Cardiac muscle cell (in vitro differentiated cells and primary cell): Measurements from ENCODE around the gene MANEAL. TPM values are rescaled to one million over a fixed set of nuclear protein-coding genes. Genes with fewer than 3 reads are reported as not detected.
A peak's percentile ranks its signal among the peaks of the same experiment; 100 is the strongest.

Experiments
- DNase-seq, 2 donors: peaks; one replicate each; pipeline versions ENCODE4 v3.0.0 to v3.0.0-alpha.2; 2010 to 2017; ENCODE audit warnings: low read depth in 1 of 2, low spot score in 1 of 2
- H3K27ac ChIP-seq: fragments of 200-600 bp; sonication (generic); 2 replicates; pipeline ENCODE4 v1.5.1; 2016
- H3K27me3 ChIP-seq: fragments of 200-600 bp; sonication (generic); 2 replicates; pipeline ENCODE4 v1.6.0; 2016; ENCODE audit warnings: control low read depth
- H3K36me3 ChIP-seq: fragments of 200-600 bp; sonication (generic); 2 replicates; pipeline ENCODE4 v1.5.1; 2016; ENCODE audit warnings: control low read depth
- H3K4me1 ChIP-seq: fragments of 200-600 bp; sonication (generic); 2 replicates; pipeline ENCODE4 v1.8.1; 2017; ENCODE audit warnings: low read depth, mild to moderate bottlenecking, mixed run types
- H3K4me3 ChIP-seq: fragments of 200-600 bp; sonication (generic); 2 replicates; pipeline ENCODE4 v1.5.1; 2016; ENCODE audit warnings: mild to moderate bottlenecking
- H3K9me3 ChIP-seq: fragments of 200-600 bp; sonication (generic); 2 replicates; pipeline ENCODE4 v1.5.1; 2017; ENCODE audit warnings: low read depth, mild to moderate bottlenecking, control low read depth
- polyA plus RNA-seq: library from polyadenylated mRNA; unstranded; fragments of >200 nt; fragmentation: Nextera tagmentation; extraction: Ambion mirVana; gene quantifications from 2 replicates; pipeline ENCODE4 v1.2.1, GENCODE V29; 2016
- total RNA-seq: library from RNA; depleted of rRNA; stranded (reverse); fragments of >200 nt; gene quantifications from 2 replicates; pipeline ENCODE4 v1.2.3, GENCODE V29; 2016
- TF ChIP-seq, protein P1 (sequence below): IDR thresholded peaks from 2 replicates; pipeline ENCODE4 v1.5.1; 2012; ENCODE audit warnings: low read depth, mild to moderate bottlenecking, low read length

The MANEAL gene
- total and polyA plus RNA-seq, 2 experiments from 2014 or later, result 1.3 to 4.1 TPM

DNA sequence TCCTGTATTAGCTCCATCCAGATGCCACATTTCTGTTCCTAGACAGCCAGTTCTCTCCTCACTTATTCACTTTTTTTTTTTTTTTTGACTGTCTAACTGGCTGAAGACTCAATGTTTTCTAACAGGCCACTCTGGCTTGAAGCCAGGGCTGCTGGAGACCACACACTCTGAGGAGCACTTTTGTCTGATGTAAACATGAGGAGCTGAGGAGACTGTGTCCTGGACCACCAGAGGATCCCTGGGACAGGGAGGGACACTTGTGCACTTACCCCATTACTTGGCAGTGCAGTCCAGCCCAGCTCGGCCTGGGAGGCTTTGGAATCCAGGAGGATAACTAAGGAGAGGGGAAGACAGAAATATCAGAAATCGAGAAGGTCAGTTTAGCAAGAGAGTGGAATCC is 31.1 kb upstream of the MANEAL start:
- no peaks in the 10 kb centered on the region for H3K4me1 ChIP-seq
- TF ChIP-seq, protein P1, sequence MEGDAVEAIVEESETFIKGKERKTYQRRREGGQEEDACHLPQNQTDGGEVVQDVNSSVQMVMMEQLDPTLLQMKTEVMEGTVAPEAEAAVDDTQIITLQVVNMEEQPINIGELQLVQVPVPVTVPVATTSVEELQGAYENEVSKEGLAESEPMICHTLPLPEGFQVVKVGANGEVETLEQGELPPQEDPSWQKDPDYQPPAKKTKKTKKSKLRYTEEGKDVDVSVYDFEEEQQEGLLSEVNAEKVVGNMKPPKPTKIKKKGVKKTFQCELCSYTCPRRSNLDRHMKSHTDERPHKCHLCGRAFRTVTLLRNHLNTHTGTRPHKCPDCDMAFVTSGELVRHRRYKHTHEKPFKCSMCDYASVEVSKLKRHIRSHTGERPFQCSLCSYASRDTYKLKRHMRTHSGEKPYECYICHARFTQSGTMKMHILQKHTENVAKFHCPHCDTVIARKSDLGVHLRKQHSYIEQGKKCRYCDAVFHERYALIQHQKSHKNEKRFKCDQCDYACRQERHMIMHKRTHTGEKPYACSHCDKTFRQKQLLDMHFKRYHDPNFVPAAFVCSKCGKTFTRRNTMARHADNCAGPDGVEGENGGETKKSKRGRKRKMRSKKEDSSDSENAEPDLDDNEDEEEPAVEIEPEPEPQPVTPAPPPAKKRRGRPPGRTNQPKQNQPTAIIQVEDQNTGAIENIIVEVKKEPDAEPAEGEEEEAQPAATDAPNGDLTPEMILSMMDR, result no peak
- no peaks in the 10 kb centered on the region for H3K9me3 ChIP-seq
- DNase-seq, result no peak
- peaks cover 100% of the 10 kb centered on the region for H3K27me3 ChIP-seq
- no peak overlapping the region for H3K4me3 ChIP-seq
- H3K36me3 ChIP-seq, result no peaks in the 10 kb centered on the region
- no peak overlapping the region for H3K27ac ChIP-seq

DNA sequence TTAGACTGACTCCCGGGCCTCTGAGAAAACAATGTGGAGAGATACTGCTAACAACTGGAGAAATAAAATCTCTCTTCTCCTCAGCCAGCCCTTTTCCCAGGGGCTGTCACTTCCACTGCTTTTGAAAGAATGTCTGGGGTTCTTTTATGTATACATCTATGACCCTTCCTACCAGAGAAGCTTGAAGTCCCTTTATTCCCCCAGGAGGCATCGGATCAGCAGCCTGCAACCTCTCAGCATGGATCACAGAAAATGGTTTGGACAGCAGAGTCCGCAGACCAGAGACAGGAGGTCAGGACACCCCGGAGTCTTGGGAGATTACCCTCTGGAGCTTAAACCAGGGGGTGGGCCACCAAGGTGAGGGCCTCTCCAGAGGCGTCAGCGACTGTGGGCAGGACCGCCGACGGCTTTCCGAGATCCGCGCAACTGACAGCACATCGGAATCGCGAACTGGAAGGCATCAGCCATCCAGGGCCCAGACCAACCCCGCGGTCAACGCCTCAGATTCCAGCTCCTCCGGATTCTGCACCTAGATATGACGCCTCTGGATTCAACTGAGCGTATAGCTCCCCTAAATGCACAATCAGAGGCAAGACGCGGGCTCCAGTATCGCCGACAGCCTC is 29.7 kb upstream of the MANEAL start:
- TF ChIP-seq, protein P1, result no peak
- Histone ChIP-seq H3K4me3 (no peak overlapping the region), H3K4me1 (no peaks in the 10 kb centered on the region), H3K9me3 (no peaks in the 10 kb centered on the region), H3K27ac (no peak overlapping the region), H3K27me3 (peaks cover 100% of the 10 kb centered on the region), H3K36me3 (no peaks in the 10 kb centered on the region)
- DNase-seq, result no peak

DNA sequence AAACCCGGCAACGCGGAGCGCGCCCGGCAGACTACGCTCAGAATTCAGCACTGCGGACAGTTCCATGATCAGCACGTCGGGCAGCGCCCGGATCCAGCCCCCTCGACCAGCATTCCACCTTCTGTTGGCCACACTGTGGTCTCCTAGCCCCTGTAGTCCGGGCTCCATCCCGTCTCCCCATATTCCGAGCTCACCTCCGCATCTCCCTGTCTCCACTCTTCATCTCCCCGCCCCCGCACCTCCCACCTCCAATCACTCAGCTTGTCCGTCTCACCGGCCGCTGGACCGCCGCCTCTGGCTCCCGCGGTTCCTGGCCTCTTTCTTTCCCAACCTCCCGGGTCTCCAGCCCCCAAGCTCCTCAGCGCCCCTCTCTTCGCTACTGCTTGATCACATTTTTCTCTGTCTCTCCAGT is 29.2 kb upstream of the MANEAL start:
- Histone ChIP-seq H3K36me3 (no peaks in the 10 kb centered on the region), H3K9me3 (no peaks in the 10 kb centered on the region), H3K27me3 (peaks cover 100% of the 10 kb centered on the region), H3K4me3 (no peak overlapping the region), H3K4me1 (no peaks in the 10 kb centered on the region), H3K27ac (no peak overlapping the region)
- DNase-seq, result peak; percentile 58 to 90
- TF ChIP-seq, protein P1, result no peak

DNA sequence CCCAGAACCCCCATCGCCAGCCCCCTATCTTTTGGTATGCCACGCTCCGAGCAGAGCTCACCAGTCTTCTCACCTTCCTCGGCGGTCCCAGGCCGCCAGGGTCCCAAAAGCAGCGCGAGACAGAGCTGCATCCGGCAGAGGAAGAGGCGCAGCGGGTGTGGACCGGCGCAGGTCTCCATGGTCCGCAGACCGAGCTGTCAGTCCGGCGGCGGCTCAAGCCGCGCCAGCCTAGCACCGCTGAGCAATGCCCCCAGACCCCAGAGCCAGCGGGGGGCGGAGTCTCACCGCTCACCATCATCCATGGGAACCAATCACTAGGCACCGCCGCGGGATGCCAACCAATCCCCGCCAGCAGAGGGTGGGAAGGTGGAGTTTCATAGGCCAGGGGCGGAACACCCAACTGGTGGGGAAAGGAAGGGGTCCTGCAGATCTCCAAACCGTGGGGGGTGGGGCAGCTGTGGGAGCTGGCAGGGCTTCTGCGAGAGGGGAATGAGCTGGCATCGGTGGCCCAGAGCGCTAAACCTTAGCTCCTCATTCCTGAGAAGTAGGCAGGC is 28.7 kb upstream of the MANEAL start, which contains the start of gene EPHA10:
Gene EPHA10, minus strand, starts transcription at position 233 of the 554 bp plus-strand sequence. Its CDS starts 54 bp downstream, at position 179.
- no peaks in the 10 kb centered on the region for H3K36me3 ChIP-seq
- H3K4me1 ChIP-seq, result no peaks in the 10 kb centered on the region
- H3K4me3 ChIP-seq, result no peak within 1 kb of the TSS
- no peak within 1 kb of the TSS for H3K27ac ChIP-seq
- no peak for DNase-seq
- TF ChIP-seq, protein P1, result no peak
- peaks cover 99% of the 10 kb centered on the region for H3K27me3 ChIP-seq
- no peaks in the 10 kb centered on the region for H3K9me3 ChIP-seq

DNA sequence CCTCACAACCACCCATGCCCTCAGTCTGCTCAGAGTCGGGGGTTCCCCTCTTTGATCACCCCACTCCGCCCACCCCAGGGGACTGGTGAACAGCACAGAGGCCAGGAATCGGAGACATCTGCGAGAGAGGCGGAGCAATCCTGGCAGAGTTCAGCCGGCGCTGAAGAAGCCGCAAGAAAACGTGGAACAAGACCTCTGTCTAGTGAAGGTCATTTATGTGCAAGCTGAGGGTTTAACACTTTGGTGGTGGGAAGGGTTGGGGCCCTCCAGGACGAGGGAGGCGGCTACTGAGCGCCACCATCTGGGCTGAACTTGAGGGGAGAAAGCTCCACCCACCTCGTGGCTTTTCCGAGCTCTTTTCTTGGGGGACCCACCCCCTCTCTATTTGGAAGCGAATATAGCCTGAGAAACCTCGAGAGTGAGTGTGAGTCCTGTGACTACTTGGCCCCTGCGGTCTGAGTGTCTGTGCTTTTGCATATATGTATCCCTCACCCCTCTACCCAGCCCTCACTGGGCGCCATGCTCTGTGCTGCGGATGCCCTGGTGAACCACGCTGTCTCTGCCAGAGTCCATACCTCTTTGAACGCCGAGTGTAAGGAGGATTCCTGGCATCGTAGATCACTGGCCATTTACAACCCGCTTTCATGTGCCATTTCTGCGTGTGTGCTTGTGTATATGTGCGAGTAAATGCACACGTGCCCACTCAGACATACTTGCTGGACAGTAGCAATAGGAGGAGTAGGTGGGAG is 27.6 kb upstream of the MANEAL start:
- H3K4me3 ChIP-seq, result no peak overlapping the region
- no peak for DNase-seq

More for the DNA sequence above, 27.6 kb upstream of the MANEAL start:
- TF ChIP-seq, protein P1, result no peak
- no peak overlapping the region for H3K27ac ChIP-seq
- peaks cover 99% of the 10 kb centered on the region for H3K27me3 ChIP-seq
- H3K9me3 ChIP-seq, result no peaks in the 10 kb centered on the region
- H3K4me1 ChIP-seq, result no peaks in the 10 kb centered on the region
- no peaks in the 10 kb centered on the region for H3K36me3 ChIP-seq
